Endometrial microvascular endothelial cells (primary cell): ENCODE results near the gene ZBTB4. TPM values are rescaled to one million over a fixed set of nuclear protein-coding genes. Genes with fewer than 3 reads are reported as not detected.
"Not testable (repeated sequence)": the region's sequence is repeated elsewhere in the genome, so short reads cannot be mapped to it uniquely, and the experiment has no call there.

ENCODE experiments used
- in situ Hi-C: cut with HindIII; loops from 2 replicates; pipeline ENCODE4 v1.10.0; 2017; ENCODE audit warnings: low sequenced_read_pairs, low pct_unique_long_range_greater_than_20kb; ENCODE audit errors: inconsistent ontology term
- total RNA-seq: library from RNA; depleted of rRNA; stranded (reverse); fragments of >200 nt; gene quantifications from one replicate; pipeline ENCODE4 v1.2.3, GENCODE V29; 2015; ENCODE audit errors: inconsistent ontology term

Gene ZBTB4
- total RNA-seq, 1 donor from 2014 or later = 23.1 TPM

DNA sequence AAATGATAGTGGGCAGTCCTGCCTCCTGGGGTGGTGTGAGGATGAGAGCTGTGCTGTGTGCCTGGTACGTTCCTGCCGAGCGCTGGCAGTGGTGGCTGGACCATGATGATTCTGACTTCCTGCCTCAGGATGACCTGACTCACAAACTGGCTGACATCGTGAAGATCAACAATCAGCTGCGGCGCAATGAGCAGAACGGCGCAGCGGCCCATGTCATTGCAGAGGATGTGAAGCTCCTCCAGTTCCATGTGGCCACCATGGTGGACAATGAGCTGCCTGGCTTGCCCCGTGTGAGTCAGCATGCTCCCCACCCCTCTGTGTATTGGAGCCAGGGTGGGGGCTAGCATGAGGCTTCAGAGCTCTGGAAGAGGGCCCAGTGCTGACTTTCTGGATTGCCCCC lies 17.8 kb upstream of the ZBTB4 start:
- in situ Hi-C loops = no loop called here

DNA sequence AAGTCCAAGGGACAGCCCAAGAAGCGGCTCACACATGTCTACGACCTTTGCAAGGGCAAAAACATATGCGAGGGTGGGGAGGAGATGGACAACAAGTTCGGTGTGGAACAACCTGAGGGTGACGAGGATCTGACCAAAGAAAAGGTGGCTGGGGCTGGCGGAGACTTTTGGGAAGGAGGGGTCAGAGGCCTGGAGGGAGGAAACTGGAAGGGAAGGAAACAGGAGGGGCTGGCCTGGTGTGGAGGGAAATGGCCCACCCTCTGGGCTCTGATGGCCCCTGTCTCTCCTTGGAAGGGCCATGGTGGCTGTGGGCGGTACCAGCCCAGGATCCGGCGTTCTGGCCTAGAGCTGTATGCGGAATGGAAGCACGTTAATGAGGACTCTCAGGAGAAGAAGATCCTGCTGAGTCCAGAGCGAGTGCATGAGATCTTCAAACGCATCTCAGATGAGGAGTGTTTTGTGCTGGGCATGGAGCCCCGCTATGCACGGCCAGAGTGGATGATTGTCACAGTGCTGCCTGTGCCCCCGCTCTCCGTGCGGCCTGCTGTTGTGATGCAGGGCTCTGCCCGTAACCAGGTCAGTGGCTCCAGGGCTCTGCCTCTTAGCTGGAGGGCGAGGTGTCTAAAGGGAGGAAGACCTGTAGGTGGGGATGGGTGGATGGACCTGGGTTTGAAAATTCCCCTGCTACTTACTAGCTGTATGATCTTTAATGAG lies 17.2 kb upstream of the ZBTB4 start:
- in situ Hi-C loops = no loop called here

DNA sequence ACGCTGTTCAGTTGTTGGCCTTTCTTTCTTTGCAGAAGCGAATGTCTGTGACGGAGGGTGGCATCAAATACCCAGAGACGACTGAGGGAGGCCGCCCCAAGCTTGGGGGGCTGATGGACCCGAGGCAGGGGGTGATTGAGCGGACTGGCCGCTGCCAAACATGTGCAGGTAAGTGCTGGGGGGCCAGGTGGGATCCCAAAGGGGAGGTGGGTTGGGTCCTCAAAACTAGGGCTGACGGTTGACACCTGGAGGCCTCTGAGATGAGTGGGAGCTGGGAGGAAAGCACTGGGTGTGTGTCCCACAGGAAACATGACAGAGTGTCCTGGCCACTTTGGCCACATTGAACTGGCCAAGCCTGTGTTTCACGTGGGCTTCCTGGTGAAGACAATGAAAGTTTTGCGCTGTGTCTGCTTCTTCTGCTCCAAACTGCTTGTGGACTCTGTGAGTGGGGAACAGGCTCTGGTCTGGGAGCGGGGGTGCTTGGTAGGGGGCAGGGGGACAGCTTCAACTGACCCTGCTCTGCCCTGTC lies 16.5 kb upstream of the ZBTB4 start:
- in situ Hi-C loops = no loop called here

DNA sequence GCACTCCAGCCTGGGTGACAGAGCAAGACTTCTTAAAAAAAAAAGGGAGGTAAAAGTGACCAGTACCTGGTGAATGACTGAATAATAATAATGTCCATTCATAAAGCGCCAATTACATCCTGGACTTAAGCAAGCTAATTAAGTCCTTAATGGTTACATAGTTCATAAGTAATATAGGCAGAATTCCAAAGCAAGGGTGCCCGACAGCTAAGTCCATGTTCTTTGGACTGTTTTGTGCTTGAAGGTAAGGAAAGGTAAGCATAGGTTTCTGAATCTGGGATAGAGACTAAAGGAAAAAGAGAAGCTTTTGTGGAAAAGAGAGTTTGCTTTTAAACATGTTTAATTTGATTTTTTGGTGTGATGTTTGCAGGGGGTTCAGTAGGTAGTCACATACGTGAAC lies 14.5 kb upstream of the ZBTB4 start:
- in situ Hi-C loops = no loop called here

DNA sequence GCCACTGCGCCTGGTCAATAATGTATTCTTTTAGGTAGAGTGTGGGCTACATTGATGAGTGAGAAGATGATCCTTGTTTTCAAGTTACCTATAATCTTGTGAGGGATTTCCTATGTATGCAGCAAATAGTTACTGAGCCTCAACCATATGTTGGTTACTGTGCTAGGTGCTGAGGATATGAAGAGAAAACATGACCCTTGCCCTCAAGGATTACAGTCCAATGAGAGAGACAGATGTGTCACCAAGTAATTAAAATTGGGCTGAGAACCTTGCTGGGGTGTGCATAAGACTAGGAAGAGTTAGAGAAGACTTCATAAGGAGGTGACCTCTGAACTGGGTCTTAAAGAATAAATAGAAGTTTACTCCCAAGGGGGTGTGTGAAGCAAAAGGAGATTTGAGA lies 12.2 kb upstream of the ZBTB4 start:
- in situ Hi-C loops = no loop called here

DNA sequence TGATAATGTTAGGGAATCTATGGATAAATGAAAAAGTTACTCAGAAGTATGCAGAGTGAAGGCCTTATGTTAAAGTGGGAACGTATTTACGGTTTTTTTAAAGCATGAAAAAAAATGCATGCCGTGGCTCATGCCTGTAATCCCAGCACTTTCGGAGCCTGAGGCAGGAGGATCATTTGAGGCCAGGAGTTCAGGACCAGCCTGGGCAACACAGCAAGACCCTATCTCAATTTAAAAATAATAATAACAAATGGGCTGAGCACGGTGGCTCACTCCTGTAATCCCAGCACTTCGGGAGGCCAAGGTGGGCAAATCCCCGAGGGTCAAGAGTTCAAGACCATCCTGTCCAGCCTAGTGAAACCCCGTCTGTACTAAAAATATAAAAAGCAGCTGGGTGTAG lies 10.7 kb upstream of the ZBTB4 start:
- in situ Hi-C loops = no loop called here

DNA sequence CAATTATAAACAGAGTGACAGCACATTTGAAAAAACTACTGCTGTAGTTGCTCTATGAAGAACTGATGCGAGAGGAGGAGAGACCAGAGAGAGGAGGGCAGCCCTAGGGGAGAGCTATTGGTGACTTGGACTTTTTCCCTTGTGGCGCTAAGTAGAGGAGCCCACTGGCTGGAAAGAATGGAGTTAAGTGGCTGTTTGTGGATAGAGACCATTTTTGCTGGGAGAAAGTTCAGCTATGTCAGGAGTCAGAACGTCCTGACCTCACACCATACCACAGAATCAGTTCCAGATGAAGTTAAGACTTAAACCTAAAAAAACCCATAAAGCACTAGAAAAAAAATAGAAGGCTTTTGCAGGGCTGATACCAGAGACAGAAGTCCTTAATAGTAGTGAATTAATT lies 6.8 kb upstream of the ZBTB4 start:
- in situ Hi-C loops = no loop called here

DNA sequence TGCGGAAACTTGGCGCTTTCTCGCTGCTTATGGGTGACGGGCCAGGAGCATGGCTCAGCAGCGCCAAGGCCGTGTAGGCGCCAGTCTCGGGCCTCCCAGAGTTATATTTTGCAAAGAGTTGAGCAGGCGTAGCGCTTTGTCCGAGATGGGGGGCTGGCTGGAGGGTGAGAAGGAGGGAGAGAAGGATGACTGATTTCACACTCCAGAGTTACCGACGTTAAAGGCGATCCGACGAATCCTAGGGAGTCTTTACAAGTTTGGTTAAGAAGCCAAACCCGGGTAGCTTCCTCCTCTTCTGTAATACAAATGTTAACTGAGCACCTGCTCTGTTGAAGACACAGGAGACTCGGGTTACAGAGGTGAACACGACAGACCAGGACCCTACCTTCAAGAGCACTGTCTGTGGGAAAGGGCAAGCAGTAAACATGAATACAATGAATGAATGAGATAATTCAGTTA lies 5.5 kb upstream of the ZBTB4 start:
- in situ Hi-C loops = no loop called here

DNA sequence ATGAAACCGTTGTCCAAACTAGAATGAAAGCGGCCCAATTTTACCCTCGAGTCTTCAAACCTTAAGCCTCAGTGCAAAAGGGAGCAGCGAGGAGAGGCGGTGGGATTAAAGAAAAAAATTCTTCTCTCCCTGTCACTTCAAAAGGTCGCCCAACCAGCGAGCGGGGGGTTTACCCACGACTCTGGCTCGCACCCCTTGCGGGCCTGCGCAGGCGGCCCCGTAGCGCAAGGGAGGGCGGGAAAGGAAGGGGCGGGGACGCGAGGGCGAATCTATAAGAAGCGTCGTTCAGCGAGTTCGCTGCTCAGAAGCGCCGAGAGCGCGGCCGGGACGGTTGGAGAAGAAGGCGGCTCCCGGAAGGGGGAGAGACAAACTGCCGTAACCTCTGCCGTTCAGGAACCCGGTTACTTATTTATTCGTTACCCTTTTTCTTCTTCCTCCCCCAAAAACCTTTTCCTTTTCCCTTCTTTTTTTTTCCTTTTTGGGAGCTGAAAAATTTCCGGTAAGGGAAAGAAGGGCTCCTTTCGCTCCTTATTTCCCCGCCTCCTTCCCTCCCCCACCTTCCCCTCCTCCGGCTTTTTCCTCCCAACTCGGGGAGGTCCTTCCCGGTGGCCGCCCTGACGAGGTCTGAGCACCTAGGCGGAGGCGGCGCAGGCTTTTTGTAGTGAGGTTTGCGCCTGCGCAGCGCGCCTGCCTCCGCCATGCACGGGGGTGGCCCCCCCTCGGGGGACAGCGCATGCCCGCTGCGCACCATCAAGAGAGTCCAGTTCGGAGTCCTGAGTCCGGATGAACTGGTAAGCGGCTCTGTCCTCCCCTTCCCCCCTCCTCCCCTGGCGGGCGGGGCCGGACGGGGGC lies 4.9 kb upstream of the ZBTB4 start, which contains the start of gene POLR2A:
POLR2A (plus strand) TSS at position 300 of the 852 bp plus-strand sequence.
- in situ Hi-C loops = no loop called here

DNA sequence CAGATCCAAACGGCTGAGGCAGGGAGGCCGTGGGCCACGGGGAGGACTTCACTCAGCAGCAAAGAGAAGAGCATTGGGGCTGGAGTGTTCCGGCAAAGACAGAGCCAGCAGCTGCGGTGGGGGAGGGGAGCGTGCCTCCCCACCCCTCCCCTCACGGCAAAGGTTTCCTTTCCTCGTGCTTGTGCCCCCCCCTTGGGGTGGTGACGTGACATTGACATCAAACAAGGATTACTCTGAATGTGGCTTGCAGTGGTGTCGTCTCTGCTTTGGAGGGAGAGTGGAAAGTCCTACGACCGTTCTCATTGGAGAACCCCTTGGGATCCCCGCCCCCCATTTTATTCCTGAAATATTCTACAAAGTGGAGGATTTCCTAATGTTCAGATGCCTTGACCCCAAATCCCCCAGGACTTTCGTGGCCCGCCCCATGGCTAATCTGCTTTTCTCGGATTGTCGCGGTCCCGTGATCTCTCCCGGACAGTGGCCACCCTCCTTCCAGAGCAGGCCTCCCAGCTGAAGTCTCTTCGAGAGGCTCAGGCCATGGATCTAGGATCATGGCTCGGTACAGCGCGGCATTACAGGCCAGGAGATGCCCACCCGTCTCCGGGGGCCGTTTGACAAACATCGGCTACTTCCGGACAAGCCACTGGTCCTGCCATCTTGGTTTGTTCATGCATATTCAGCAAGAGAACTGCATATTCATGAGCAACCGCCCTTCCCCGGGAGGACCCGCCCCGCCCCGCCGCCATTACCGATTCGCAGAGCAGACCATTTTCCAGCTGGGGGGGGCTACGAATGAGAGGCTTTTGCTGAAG lies 4.0 kb upstream of the ZBTB4 start:
- in situ Hi-C loops = no loop called here

DNA sequence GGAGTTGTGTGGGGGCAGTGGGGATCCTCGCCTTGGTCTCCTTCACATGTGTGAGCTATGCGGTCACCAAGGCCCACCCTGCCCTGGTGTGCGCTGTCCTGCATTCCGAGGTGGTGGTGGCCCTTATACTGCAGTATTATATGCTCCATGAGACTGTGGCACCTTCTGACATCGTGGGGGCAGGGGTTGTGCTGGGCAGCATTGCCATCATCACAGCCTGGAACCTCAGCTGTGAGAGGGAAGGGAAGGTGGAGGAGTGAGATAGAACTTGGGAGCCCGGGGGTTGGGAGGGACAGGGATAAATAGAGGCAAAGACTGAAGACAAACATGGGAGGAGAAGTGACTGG lies 3.3 kb upstream of the ZBTB4 start:
- in situ Hi-C loops = not testable (repeated sequence)

DNA sequence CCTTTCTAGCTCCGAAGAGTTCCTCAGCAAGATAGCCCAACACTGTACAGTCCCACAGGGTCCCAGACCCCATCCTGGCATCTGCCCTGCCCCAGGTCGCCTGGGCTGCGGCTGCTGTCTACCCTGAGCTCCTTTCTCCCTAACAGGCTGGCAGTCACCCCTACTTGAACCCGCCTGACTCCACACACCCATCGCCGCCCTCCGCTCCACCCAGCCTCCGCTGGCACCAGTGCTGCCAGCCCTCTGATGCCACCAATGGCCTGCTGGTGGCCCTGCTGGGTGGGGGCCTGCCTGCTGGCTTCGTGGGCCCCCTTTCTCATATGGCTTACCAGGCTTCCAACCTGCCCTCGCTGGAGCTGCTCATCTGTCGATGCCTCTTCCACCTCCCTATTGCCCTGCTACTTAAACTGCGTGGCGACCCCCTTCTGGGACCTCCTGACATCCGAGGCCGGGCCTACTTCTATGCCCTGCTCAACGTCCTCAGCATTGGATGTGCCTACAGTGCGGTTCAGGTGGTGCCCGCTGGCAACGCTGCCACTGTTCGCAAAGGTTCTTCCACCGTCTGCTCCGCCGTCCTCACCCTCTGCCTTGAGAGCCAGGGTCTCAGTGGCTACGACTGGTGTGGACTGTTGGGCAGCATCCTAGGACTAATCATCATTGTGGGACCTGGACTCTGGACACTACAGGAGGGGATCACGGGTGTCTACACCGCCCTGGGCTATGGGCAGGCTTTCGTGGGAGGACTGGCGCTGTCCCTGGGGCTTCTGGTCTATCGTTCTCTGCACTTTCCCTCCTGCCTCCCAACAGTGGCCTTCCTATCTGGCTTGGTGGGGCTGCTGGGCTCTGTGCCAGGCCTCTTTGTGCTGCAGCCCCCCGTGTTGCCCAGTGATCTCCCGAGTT lies 2.7 kb upstream of the ZBTB4 start:
- in situ Hi-C loops = not testable (repeated sequence)

DNA sequence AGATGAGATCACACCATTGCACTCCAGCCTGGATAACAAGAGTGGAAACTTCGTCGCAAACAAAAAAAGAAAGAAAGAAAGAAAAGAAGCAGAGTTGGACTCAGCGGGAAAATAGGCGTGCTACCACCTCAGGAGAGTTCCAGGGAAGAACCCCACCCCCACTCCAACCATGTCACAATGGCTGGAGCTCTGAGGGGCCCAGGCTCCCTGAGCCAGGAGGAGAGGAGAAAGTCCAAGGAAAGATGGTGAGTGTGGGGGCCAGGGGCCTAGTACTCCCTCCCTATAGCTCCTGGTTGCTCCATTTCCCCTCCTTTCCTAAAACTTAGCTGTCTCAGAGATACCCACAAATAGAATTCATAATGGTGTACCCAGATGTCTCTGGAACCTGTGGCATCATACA lies 1.8 kb upstream of the ZBTB4 start, which contains the start of gene SLC35G6:
SLC35G6 (plus strand) TSS at position 172 of the 400 bp plus-strand sequence; CDS start at position 243, 71 bp downstream.
- in situ Hi-C loops = not testable (repeated sequence)

DNA sequence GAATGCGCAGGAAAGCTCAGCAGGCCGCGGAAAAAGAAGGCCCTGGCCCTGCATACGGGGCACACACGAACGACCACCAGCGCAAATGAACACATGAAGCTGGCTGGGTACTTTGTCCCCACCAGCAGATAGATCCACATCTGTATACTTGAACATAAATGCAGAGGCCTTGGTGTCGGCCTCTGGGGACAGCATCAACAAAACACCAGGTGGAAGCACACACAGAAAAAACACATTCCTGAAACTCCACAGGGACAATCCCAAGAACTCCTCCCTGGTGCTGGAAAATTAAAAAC lies 606 bp upstream of the ZBTB4 start:
- in situ Hi-C loops = no loop called here

DNA sequence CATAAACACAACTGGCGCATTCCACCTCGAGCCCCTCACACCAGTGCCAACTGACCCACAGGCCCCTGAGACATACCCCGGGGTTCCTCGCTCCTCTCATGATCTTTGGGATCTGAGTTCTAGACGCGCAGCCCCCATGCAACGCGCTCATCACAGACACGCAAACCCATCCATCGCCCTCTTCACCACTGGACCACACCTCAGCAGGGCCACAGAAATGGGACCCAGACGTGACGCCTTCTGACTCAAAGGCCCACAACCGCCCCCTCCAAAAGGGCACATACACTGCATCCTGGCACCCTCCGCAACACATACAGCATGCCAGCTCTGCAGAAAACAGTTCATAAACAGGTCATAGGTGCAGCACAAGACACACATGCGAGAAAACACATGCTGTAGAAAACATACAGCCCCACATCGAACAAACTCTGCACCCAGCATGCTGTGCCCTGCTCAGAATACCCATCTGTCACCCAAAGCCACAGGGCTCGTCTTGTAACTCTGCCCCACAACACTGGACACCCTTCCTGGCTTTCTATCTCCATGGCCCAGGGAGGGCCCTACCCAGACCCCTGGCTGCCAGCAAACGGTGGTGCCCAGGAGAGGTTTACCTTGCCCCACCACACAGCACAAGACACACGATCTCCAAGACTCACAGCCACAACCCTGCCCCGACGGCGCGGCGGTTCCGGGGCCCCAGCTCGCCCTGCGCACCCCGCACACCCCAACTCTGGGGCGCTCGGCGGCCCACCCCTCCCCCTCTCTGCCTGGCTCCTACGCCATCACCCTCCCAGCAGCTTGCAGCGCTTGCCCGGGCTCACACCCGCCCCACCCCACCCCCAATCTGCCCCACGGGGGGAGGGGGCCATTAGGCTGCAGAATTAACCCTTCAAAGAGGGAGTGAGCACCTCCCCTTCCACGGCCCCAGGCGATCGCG lies 887 bp downstream of the ZBTB4 start:
- in situ Hi-C loops = no loop called here

DNA sequence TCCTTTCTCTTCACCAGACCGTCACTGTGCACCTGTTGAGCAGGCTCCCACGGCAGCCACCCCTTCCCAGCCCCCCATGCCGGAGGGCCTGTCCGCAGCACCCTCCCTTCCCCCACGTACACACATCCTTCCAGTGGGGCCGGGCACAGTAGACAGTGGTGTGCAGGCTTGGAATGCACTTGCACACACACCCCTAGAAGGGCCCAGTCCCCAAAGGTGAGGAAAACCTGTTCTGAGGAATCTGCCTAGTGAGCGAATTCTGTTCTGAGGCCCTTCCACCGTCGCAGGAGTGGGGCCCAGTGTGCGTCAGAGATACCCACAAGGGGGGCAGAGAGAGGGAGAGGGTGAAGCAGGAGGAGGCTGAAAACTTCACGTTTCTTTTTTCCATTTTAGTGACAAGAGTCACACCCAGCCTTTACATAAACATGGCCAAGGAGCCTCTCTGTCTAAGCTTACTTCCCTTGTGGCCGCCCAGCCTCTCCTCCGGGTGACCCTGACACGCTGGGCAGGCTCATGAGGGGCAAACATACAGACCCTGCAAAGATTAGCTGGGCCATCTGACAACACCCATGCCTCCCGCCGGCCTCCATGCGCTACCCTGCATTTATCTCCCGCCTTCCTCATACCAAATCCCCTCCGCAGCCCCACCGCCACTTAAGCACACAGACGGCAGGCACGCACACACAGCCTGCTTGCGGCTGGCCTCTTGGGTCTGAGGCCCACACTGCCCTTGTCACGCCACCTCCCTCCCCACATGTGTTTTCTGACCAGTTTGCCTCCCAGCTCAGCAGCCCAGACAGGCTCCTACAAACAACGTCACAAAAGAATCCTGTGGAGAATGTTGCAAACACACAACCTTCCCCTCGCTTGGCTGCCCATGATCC lies 1.8 kb downstream of the ZBTB4 start:
- in situ Hi-C loops = no loop called here
